T-cell (primary cell): ENCODE measurements around the gene MBOAT1. TPM values are rescaled to one million over a fixed set of nuclear protein-coding genes. Genes with fewer than 3 reads are reported as not detected.
"Not testable (repeated sequence)": the region's sequence is repeated elsewhere in the genome, so short reads cannot be mapped to it uniquely, and the experiment has no call there.

Experiments
- ATAC-seq, 4 experiments: fragments of 200-7000 bp in 3 of 4; fragments of 150-1000 bp in 1 of 4; cut with Tn5 transposase; replicated peaks in 1 of 4; 1 replicate in 3 of 4; 2 replicates in 1 of 4; pipeline ENCODE4 v1.10.0; 2021; ENCODE audit warnings: moderate library complexity in 3 of 4, mild to moderate bottlenecking in 2 of 4, moderate number of reproducible peaks in 1 of 4
- CTCF ChIA-PET, 2 donors: fragments of 300-600 bp; sonication (Branson Sonifier 250); formaldehyde crosslinking; loops; one replicate each; lab custom pipeline; 2022; ENCODE audit warnings: antibody characterized with exemption in 2 of 2; lab: Charles Lee
- POLR2A ChIA-PET, 2 donors: fragments of 300-600 bp; sonication (Branson Sonifier 250); formaldehyde crosslinking; loops; one replicate each; lab custom pipeline; 2022; ENCODE audit warnings: antibody characterized with exemption in 2 of 2; lab: Charles Lee
- DNase-seq, 35 experiments: peaks; one replicate each; pipeline versions ENCODE4 v3.0.0 to v3.0.0-alpha.2; 2013 to 2023
- H3K27ac ChIP-seq: one replicate; pipeline ENCODE4 v1.5.1; 2013; ENCODE audit warnings: low read length
- H3K27me3 ChIP-seq, 2 experiments: replicated peaks in 1 of 2; 1 replicate in 1 of 2; 2 replicates in 1 of 2; pipeline versions ENCODE4 v1.6.1 to v1.7.0; 2013; ENCODE audit warnings: low read length in 1 of 2, mixed read lengths in 1 of 2; ENCODE audit not compliant: control insufficient read depth in 2 of 2, insufficient read depth in 2 of 2; ENCODE audit errors: extremely low read depth in 1 of 2
- H3K36me3 ChIP-seq, 2 donors: 1 replicate in 1 of 2; 2 replicates in 1 of 2; pipeline versions ENCODE4 v1.6.1 to v1.7.0; 2013; ENCODE audit warnings: low read length in 1 of 2; ENCODE audit not compliant: control insufficient read depth in 2 of 2, insufficient read depth in 1 of 2; ENCODE audit errors: extremely low read depth in 1 of 2
- H3K4me1 ChIP-seq, 2 experiments: 1 replicate in 1 of 2; 2 replicates in 1 of 2; pipeline versions ENCODE4 v1.6.1 to v1.7.0; 2013; ENCODE audit warnings: low read length in 2 of 2, mixed read lengths in 1 of 2; ENCODE audit not compliant: insufficient read depth in 2 of 2, control insufficient read depth in 1 of 2; ENCODE audit errors: extremely low read depth in 1 of 2
- H3K4me3 ChIP-seq, 2 donors: 1 replicate in 1 of 2; 2 replicates in 1 of 2; pipeline versions ENCODE4 v1.5.1 to v1.7.0; 2013; ENCODE audit warnings: mild to moderate bottlenecking in 2 of 2, low read length in 1 of 2, moderate library complexity in 1 of 2; ENCODE audit not compliant: control insufficient read depth in 1 of 2; ENCODE audit errors: extremely low read depth in 1 of 2
- H3K9me3 ChIP-seq: 2 replicates; pipeline ENCODE4 v1.7.0; 2013
- H3K27ac Mint-ChIP-seq, 2 donors: one replicate each; pipeline ENCODE4 v1.8.0; 2020 to 2021; ENCODE audit warnings: mild to moderate bottlenecking in 2 of 2, mixed read lengths in 2 of 2
- H3K27me3 Mint-ChIP-seq, 2 donors: one replicate each; pipeline ENCODE4 v1.8.0; 2021 to 2022; ENCODE audit warnings: mixed read lengths in 2 of 2
- H3K36me3 Mint-ChIP-seq: one replicate; pipeline ENCODE4 v1.8.0; 2021; ENCODE audit warnings: mixed read lengths
- H3K4me1 Mint-ChIP-seq, 3 donors: one replicate each; pipeline ENCODE4 v1.8.0; 2020 to 2022; ENCODE audit warnings: mixed read lengths in 3 of 3, mild to moderate bottlenecking in 1 of 3
- H3K4me3 Mint-ChIP-seq, 3 donors: one replicate each; pipeline ENCODE4 v1.8.0; 2020 to 2022; ENCODE audit warnings: mild to moderate bottlenecking in 3 of 3, mixed read lengths in 3 of 3, moderate library complexity in 3 of 3
- H3K9me3 Mint-ChIP-seq, 3 donors: one replicate each; pipeline ENCODE4 v1.8.0; 2020 to 2022; ENCODE audit warnings: mixed read lengths in 3 of 3
- WGBS: methylation state at CpG from one replicate; pipeline ENCODE4 v1.1.5; 2013; ENCODE audit warnings: missing lambda C conversion rate; ENCODE audit not compliant: insufficient coverage; 5-methylcytosine and 5-hydroxymethylcytosine counted together
- total RNA-seq, 35 experiments: library from RNA in 6 of 35; stranded (reverse) in 6 of 35; fragments of 120-200 nt in 1 of 35; gene quantifications; one replicate each; pipeline versions ENCODE4 v1.2.1 to v1.2.4 and lab custom pipeline; 2013 to 2026

The MBOAT1 gene
- total RNA-seq, 5 donors from 2014 or later (not counting 1 experiment from before 2014, with no cell fraction given): 8.3 to 21.5 (median 12.0) TPM

- no peak overlapping the region for H3K4me3 Mint-ChIP-seq
Observed at GRCh38 chr6:20148433-20148832, 63.8 kb downstream of the MBOAT1 start.

DNA sequence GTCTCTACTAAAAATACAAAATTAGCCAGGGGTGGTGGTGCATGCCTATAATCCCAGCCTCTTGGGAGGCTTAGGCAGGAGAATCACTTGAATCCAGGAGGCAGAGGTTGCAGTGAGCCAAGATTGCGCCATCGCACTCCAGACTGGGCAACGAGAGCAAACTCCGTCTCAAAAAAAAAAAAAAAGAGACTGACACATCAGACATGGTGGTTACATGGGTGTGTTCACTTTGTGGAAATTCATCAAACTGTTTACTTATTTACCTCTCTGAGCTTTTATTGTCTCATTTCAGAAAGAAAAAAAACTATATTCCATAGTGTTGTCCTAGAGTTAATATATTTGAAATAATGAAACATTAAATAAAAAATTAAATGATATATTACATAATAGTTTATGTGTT, 64.8 kb downstream of the MBOAT1 start:
- CTCF ChIA-PET: interaction anchor here in 1 of 2 donors (0.5 to 0.7 kb wide), 2 partner anchors 49 to 972 kb away, joined by 4 to 5 read pairs; no protein-coding TSS in a partner anchor
- no peak overlapping the region for H3K27ac ChIP-seq
- no peaks in the 10 kb centered on the region for H3K4me1 ChIP-seq
- Mint-ChIP-seq H3K4me1 (no peaks in the 10 kb centered on the region), H3K9me3 (no peaks in the 10 kb centered on the region), H3K4me3 (no peak overlapping the region), H3K36me3 (peaks cover 37% of the 10 kb centered on the region), H3K27ac (no peak overlapping the region), H3K27me3 (no peaks in the 10 kb centered on the region)
- no CpG with 5 or more reads among the region's 4 CpGs for WGBS
- peaks cover 0 to 29% of the 10 kb centered on the region in 2 donors for H3K36me3 ChIP-seq
- DNase-seq (no peak), ATAC-seq (no peak)
- POLR2A ChIA-PET: no interaction called here
- H3K4me3 ChIP-seq: no peak overlapping the region
- H3K27me3 ChIP-seq: no peaks in the 10 kb centered on the region
- H3K9me3 ChIP-seq: no peaks in the 10 kb centered on the region

More at GRCh38 chr6:20148433-20148832, 63.8 kb downstream of the MBOAT1 start:
- ATAC-seq: no peak
- H3K9me3 ChIP-seq: no peaks in the 10 kb centered on the region
- ChIA-PET CTCF (no interaction called here), POLR2A (no interaction called here)
- Mint-ChIP-seq H3K9me3 (no peaks in the 10 kb centered on the region), H3K27ac (no peak overlapping the region), H3K4me1 (no peaks in the 10 kb centered on the region), H3K36me3 (peaks cover 32% of the 10 kb centered on the region), H3K27me3 (no peaks in the 10 kb centered on the region)
- 100% methylated on average over 2 of the region's 4 CpGs for whole genome bisulfite sequencing
- no peaks in the 10 kb centered on the region for H3K4me1 ChIP-seq
- peaks cover 0 to 22% of the 10 kb centered on the region in 2 donors for H3K36me3 ChIP-seq
- H3K27me3 ChIP-seq: no peaks in the 10 kb centered on the region
- DNase-seq: no peak
- no peak overlapping the region for H3K27ac ChIP-seq
- no peak overlapping the region for H3K4me3 ChIP-seq

- H3K4me1 ChIP-seq, H3K9me3 ChIP-seq, H3K4me3 ChIP-seq, ATAC-seq, H3K27me3 ChIP-seq, H3K27me3 Mint-ChIP-seq, H3K4me3 Mint-ChIP-seq, H3K4me1 Mint-ChIP-seq, DNase-seq, POLR2A ChIA-PET, H3K27ac ChIP-seq, H3K9me3 Mint-ChIP-seq, H3K27ac Mint-ChIP-seq: not testable (repeated sequence)
- peaks cover 37% of the 10 kb centered on the region for H3K36me3 Mint-ChIP-seq
- H3K36me3 ChIP-seq: peaks cover 0 to 36% of the 10 kb centered on the region in 2 donors
- no CpG with 5 or more reads among the region's 6 CpGs for WGBS
- CTCF ChIA-PET: interaction anchor here (0.5 to 0.6 kb wide), 2 partner anchors 22 to 48 kb away, joined by 3 to 4 read pairs; no protein-coding TSS in a partner anchor
Observed at GRCh38 chr6:20146831-20147230, 65.4 kb downstream of the MBOAT1 start.

GRCh38 chr6:20146291-20146690, 66.0 kb downstream of the MBOAT1 start:
- ChIA-PET CTCF (interaction anchor here in 1 of 2 donors (0.6 kb wide), 1 partner anchor 23 kb away, joined by 3 read pairs; no protein-coding TSS in a partner anchor), POLR2A (no interaction called here)
- Histone ChIP-seq H3K9me3 (no peaks in the 10 kb centered on the region), H3K27ac (no peak overlapping the region), H3K4me1 (no peaks in the 10 kb centered on the region), H3K4me3 (no peak overlapping the region), H3K27me3 (no peaks in the 10 kb centered on the region), H3K36me3 (peaks cover 0 to 38% of the 10 kb centered on the region in 2 donors)
- WGBS: no CpG with 5 or more reads among the region's 2 CpGs
- no peak overlapping the region for H3K4me3 Mint-ChIP-seq
- ATAC-seq (no peak), DNase-seq (no peak)
- H3K36me3 Mint-ChIP-seq: peaks cover 37% of the 10 kb centered on the region
- H3K9me3 Mint-ChIP-seq: no peaks in the 10 kb centered on the region
- no peaks in the 10 kb centered on the region for H3K27me3 Mint-ChIP-seq
- no peaks in the 10 kb centered on the region for H3K4me1 Mint-ChIP-seq
- no peak overlapping the region for H3K27ac Mint-ChIP-seq

GRCh38 chr6:20142866-20143265, 69.4 kb downstream of the MBOAT1 start:
- H3K27me3 ChIP-seq: no peaks in the 10 kb centered on the region
- POLR2A ChIA-PET: no interaction called here
- Mint-ChIP-seq H3K36me3 (peaks cover 49% of the 10 kb centered on the region), H3K4me1 (no peaks in the 10 kb centered on the region), H3K27ac (no peak overlapping the region), H3K9me3 (no peaks in the 10 kb centered on the region), H3K27me3 (no peaks in the 10 kb centered on the region), H3K4me3 (no peak overlapping the region)
- H3K4me1 ChIP-seq: no peaks in the 10 kb centered on the region
- ATAC-seq (no peak), DNase-seq (no peak)
- CTCF ChIA-PET: no interaction called here
- H3K9me3 ChIP-seq: no peaks in the 10 kb centered on the region
- peaks cover 0 to 52% of the 10 kb centered on the region in 2 donors for H3K36me3 ChIP-seq
- no peak overlapping the region for H3K27ac ChIP-seq
- WGBS: 94% methylated on average over 4 of the region's 4 CpGs
- no peak overlapping the region for H3K4me3 ChIP-seq

DNA sequence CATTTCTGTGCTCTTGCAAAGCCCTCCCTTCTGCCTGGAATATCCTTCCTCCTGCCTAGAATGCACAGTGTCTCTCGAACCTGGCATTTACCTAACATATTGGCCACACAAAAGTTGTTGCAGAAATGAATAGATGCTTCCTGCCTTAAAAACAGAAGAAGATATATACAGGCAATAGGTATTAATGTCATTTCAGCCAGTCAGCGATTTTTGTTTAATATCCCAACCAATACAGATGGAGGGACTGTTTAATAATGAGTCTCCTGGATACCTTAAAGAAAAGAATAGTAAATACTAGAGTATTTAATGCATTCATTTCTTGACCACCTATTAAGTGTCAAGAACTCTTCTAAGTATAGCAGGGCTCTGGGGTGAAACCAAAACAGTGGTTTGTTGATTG, 70.3 kb downstream of the MBOAT1 start:
- Histone ChIP-seq H3K27ac (no peak overlapping the region), H3K4me1 (no peaks in the 10 kb centered on the region), H3K9me3 (no peaks in the 10 kb centered on the region), H3K27me3 (no peaks in the 10 kb centered on the region), H3K36me3 (peaks cover 0 to 53% of the 10 kb centered on the region in 2 donors), H3K4me3 (no peak overlapping the region)
- Mint-ChIP-seq H3K9me3 (no peaks in the 10 kb centered on the region), H3K36me3 (peaks cover 50% of the 10 kb centered on the region), H3K4me3 (no peak overlapping the region), H3K4me1 (no peaks in the 10 kb centered on the region), H3K27ac (no peak overlapping the region), H3K27me3 (no peaks in the 10 kb centered on the region)
- no CpG with 5 or more reads among the region's 2 CpGs for WGBS
- ATAC-seq (no peak), DNase-seq (no peak)
- CTCF ChIA-PET: no interaction called here
- POLR2A ChIA-PET: no interaction called here
